Naive thymus-derived CD8-positive, alpha-beta T cell (primary cell): ENCODE measurements around the gene C1S. TPM values are rescaled to one million over a fixed set of nuclear protein-coding genes. Genes with fewer than 3 reads are reported as not detected.
"Not testable (repeated sequence)": the region's sequence is repeated elsewhere in the genome, so short reads cannot be mapped to it uniquely, and the experiment has no call there.

Source experiments
- ATAC-seq, 2 donors: fragments of 150-1000 bp; cut with Tn5 transposase in 1 of 2; sonication (Bioruptor Pico), chemical (Tn5 transposase) in 1 of 2; 1 replicate in 1 of 2; 2 replicates in 1 of 2; pipeline ENCODE4 v1.10.0; 2021; ENCODE audit warnings: mild to moderate bottlenecking in 2 of 2, moderate library complexity in 2 of 2
- POLR2A ChIA-PET: fragments of 350-600 bp; sonication (Branson Sonifier 250); formaldehyde crosslinking; loops from one replicate; lab custom pipeline; 2021; ENCODE audit warnings: antibody characterized with exemption; lab: Charles Lee
- DNase-seq, 10 donors: peaks; one replicate each; pipeline versions ENCODE4 v3.0.0 to v3.0.0-alpha.2; 2020 to 2022
- H3K27ac Mint-ChIP-seq, 10 donors: one replicate each; pipeline ENCODE4 v1.8.0; 2020 to 2022; ENCODE audit warnings: mild to moderate bottlenecking in 10 of 10, mixed read lengths in 10 of 10, moderate library complexity in 4 of 10, inconsistent platforms in 1 of 10
- H3K27me3 Mint-ChIP-seq, 5 donors: one replicate each; pipeline ENCODE4 v1.8.0; 2021 to 2022; ENCODE audit warnings: mixed read lengths in 5 of 5
- H3K36me3 Mint-ChIP-seq, 3 donors: one replicate each; pipeline ENCODE4 v1.8.0; 2020 to 2022; ENCODE audit warnings: mixed read lengths in 3 of 3, mild to moderate bottlenecking in 2 of 3, inconsistent platforms in 1 of 3
- H3K4me1 Mint-ChIP-seq, 4 donors: one replicate each; pipeline ENCODE4 v1.8.0; 2021 to 2022; ENCODE audit warnings: mixed read lengths in 4 of 4
- H3K4me3 Mint-ChIP-seq, 10 donors: one replicate each; pipeline ENCODE4 v1.8.0; 2020 to 2022; ENCODE audit warnings: mild to moderate bottlenecking in 10 of 10, mixed read lengths in 10 of 10, moderate library complexity in 6 of 10, inconsistent platforms in 1 of 10
- H3K9me3 Mint-ChIP-seq, 9 donors: one replicate each; pipeline ENCODE4 v1.8.0; 2020 to 2022; ENCODE audit warnings: mixed read lengths in 9 of 9, mild to moderate bottlenecking in 3 of 9, inconsistent platforms in 1 of 9, moderate library complexity in 1 of 9
- polyA plus RNA-seq, 3 donors: library from polyadenylated mRNA; unstranded; fragments of 300-500 nt; fragmentation: Illumina TruSeq; gene quantifications; one replicate each; pipeline ENCODE4 v1.2.3, GENCODE V29; 2021
- total RNA-seq, 8 experiments: library from RNA in 2 of 8; stranded (reverse) in 2 of 8; gene quantifications; one replicate each; pipeline ENCODE4 v1.2.3 and lab custom pipeline; 2021 to 2026

C1S gene
- total and polyA plus RNA-seq, 5 experiments from 2014 or later, result 0.15 to 3.3 (median 2.3) TPM; not detected in 2

DNA sequence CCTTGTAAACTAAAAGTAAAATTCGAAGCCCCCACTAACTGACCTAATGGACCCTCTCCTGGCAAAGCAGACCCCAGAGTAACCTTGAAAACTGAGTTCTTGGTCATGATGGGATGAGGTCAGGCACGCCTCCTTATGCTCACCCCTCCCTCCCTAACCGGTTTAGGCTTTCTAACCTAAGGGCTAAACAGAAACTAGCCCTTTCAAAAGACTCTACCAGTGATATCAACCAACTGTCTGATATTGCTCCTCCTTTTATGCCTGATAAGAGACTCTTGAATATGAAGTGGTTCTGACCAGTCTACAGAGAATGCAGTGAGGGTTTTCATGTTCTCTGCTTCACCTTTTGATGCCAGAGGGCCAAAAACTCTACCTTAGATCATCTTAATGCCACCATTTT lies 37.4 kb upstream of the C1S start:
- Mint-ChIP-seq H3K27me3 (no peaks in the 10 kb centered on the region), H3K4me3 (no peak overlapping the region)
- POLR2A ChIA-PET, result no interaction called here

DNA sequence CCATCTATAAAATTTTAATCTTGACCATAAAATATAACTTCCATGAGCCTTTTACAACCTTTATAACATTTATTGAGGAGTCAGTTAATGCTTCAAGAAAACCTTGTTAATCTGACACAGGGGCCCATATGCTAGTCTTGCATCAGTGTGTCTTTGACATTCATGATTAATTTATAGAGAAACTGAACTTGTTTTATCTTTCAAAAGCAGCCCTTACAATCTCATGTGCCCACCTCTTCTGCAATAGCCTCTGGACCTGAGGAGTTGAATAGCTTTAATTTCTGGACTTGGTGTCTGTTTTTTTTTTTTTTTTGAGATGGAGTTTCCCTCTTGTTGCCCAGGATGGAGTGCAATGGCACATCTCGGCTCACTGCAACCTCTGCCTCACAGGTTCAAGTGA lies 33.7 kb upstream of the C1S start:
- Mint-ChIP-seq H3K36me3 (no peaks in the 10 kb centered on the region), H3K4me1 (peaks cover 0 to 2% (median 0%) of the 10 kb centered on the region in 4 donors), H3K27me3 (peaks cover 0 to 2% (median 0%) of the 10 kb centered on the region in 5 donors), H3K4me3 (no peak overlapping the region), H3K9me3 (no peaks in the 10 kb centered on the region), H3K27ac (no peak overlapping the region)
- DNase-seq (no peak), ATAC-seq (no peak)
- POLR2A ChIA-PET, result no interaction called here

More for the DNA sequence above, 37.4 kb upstream of the C1S start:
- Mint-ChIP-seq H3K4me1 (peaks cover 0 to 6% (median 4%) of the 10 kb centered on the region in 4 donors), H3K36me3 (no peaks in the 10 kb centered on the region), H3K27ac (no peak overlapping the region), H3K9me3 (no peaks in the 10 kb centered on the region)
- ATAC-seq (no peak), DNase-seq (no peak)

DNA sequence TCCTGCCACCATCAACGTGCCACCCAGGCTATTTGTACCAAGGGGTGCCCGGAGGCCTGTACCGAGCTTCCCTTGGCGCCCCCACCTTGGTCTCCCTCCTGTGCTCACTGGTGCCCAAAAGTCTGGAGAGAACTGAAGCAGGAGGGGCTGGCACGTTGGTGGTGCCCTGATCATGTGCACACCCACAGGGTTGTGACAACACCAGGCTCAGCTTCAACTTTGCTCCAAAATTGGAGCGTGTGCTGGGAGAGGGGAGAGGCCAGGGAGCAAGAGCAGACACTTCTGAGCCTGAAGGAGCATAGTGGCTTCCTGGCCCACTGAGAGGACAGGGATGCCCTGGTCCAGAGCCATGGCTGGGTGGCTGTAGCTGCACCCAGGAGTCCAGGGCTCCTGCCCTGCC lies 29.2 kb upstream of the C1S start:
- Mint-ChIP-seq H3K36me3 (no peaks in the 10 kb centered on the region), H3K27ac (no peak overlapping the region), H3K4me3 (no peak overlapping the region), H3K9me3 (no peaks in the 10 kb centered on the region), H3K4me1 (no peaks in the 10 kb centered on the region), H3K27me3 (peaks cover 0 to 3% (median 0%) of the 10 kb centered on the region in 5 donors)
- POLR2A ChIA-PET, result interaction anchor here (0.6 kb wide), 1 partner anchor 34 kb away, joined by 3 read pairs; no protein-coding TSS in a partner anchor
- DNase-seq, result no peak
- ATAC-seq, result no peak

DNA sequence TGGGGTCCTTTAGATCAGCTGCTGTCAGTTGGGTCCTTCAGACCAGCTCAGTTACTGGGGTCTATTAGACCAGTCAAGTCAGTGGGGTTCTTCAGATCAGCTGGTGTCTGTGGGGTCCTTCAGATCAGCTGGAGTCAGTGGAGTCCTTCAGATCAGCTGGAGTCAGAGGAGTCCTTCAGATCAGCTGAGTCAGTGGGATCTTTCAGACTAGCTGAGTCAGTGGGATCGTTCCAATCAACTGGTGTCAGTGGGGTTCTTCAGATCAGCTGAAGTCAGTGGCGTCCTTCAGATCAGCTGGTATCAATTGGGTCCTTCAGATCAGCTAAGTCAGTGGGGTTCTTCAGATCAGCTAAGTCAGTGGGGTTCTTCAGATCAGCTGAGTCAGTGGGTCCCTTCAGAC lies 27.5 kb upstream of the C1S start:
- no peak for ATAC-seq
- H3K9me3 Mint-ChIP-seq, result no peaks in the 10 kb centered on the region
- peaks cover 0 to 2% (median 0%) of the 10 kb centered on the region in 4 donors for H3K4me1 Mint-ChIP-seq
- peaks cover 0 to 3% (median 0%) of the 10 kb centered on the region in 5 donors for H3K27me3 Mint-ChIP-seq
- no peaks in the 10 kb centered on the region for H3K36me3 Mint-ChIP-seq
- H3K4me3 Mint-ChIP-seq, result no peak overlapping the region
- DNase-seq, result no peak
- POLR2A ChIA-PET, result no interaction called here
- H3K27ac Mint-ChIP-seq, result no peak overlapping the region

DNA sequence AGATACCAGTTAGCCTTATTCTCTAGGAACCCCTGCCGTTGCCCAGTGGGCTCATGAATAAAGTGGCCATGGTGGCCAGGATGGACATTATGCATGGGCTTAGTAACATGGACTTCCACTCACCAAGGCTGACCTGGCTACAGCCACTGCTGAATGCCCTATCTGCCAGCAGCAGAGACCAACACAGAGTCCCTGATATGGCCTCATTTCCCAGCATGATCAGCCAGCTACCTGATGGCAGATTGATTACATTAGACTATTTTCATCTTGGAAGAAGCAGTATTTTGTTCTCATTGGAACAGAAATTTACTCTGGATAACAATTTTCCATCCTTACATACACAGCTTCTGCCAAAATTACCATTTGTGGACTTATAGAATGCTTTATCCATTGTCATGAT lies 26.1 kb upstream of the C1S start:
- Mint-ChIP-seq H3K27ac (no peak overlapping the region), H3K27me3 (peaks cover 0 to 3% (median 0%) of the 10 kb centered on the region in 5 donors), H3K36me3 (no peaks in the 10 kb centered on the region), H3K4me1 (peaks cover 0 to 2% (median 0%) of the 10 kb centered on the region in 4 donors), H3K9me3 (no peaks in the 10 kb centered on the region), H3K4me3 (no peak overlapping the region)
- DNase-seq (no peak), ATAC-seq (no peak)
- POLR2A ChIA-PET, result no interaction called here

DNA sequence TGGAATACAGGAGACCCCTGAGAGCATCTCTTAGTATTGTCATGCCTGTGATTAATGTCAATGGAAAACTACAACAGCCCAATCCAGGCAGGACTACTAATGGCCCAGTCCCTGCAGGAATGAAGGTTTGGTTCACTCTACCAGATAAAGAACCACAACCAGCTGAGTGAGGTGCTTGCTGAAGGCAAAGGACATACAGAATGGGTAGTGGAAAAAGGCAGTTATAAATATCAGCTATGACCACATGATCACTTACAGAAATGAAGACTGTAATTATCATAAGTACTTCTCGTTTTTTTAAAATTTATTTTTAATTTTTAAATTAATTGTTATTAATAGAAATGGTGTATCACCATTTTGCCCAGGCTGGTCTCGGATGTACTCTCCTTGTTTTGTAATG lies 25.1 kb upstream of the C1S start:
- Mint-ChIP-seq H3K4me1 (peaks cover 0 to 2% (median 0%) of the 10 kb centered on the region in 4 donors), H3K4me3 (no peak overlapping the region)
- POLR2A ChIA-PET, result no interaction called here

DNA sequence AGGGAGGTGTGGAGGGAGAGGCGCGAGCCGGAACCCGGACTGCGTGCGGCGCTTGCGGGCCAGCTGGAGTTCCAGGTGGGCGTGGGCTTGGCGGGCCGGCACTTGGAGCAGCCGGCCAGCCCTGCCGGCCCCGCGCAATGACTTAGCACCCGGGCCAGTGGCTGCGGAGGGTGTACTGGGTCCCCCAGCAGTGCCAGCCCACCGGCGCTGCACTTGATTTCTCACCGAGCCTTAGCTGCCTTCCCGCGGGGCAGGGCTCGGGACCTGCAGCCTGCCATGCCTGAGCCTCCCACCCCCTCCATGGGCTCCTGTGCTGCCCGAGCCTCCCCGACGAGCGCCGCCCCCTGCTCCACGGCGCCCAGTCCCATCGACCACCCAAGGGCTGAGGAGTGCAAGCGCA lies 23.1 kb upstream of the C1S start:
- H3K4me1 Mint-ChIP-seq, H3K4me3 Mint-ChIP-seq, H3K36me3 Mint-ChIP-seq, H3K27me3 Mint-ChIP-seq, POLR2A ChIA-PET, H3K9me3 Mint-ChIP-seq, ATAC-seq, H3K27ac Mint-ChIP-seq, DNase-seq: not testable (repeated sequence)

More for the DNA sequence above, 25.1 kb upstream of the C1S start:
- Mint-ChIP-seq H3K36me3 (no peaks in the 10 kb centered on the region), H3K9me3 (no peaks in the 10 kb centered on the region), H3K27me3 (peaks cover 0 to 3% (median 0%) of the 10 kb centered on the region in 5 donors), H3K27ac (no peak overlapping the region)
- ATAC-seq (no peak), DNase-seq (no peak)

DNA sequence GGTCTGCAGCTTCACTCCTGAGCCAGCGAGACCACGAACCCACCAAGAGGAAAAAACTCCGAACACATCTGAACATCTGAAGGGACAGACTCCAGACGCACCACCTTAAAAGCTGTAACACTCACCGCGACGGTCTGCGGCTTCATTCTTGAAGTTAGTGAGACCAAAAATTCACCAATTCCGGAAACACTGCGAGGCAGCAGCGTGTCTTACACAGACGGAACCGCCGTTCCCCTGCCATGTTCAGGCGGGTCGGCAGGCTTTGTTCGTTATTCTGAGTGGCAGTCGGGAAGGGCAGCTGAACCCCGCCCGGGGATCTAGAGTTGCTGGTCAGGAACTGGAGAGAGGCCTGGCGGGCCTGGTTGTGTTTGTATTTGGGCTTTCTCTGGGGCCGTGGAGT lies 21.9 kb upstream of the C1S start:
- Mint-ChIP-seq H3K4me3 (no peak overlapping the region), H3K9me3 (no peaks in the 10 kb centered on the region), H3K27me3 (no peaks in the 10 kb centered on the region), H3K36me3 (no peaks in the 10 kb centered on the region), H3K4me1 (peaks cover 0 to 2% (median under 1%) of the 10 kb centered on the region in 4 donors), H3K27ac (peak overlapping the region in 1 of 10 donors; percentile 6)
- POLR2A ChIA-PET, result interaction anchor here (0.6 kb wide), 1 partner anchor 44 kb away, joined by 3 read pairs; no protein-coding TSS in a partner anchor
- DNase-seq (no peak), ATAC-seq (no peak)

DNA sequence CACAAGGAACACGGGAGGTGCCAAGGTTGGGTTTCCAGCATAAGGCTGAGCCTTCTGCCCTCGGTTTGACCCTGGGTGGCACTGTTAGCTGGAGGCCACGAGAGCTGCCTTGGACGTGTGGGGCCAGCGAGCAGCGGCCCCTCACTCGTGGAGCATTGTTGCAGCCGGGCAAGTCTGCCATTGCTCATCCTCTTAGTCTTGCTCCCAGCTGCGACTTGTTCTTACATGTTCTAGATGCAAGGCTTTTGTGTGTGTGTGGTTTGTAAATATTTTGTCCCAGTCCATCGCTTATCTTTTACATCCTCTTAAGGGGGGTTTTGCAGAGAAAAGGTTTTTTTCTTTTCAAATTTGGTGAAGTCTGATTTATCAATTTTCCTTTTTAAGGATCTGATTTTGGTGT lies 21.1 kb upstream of the C1S start:
- Mint-ChIP-seq H3K4me1 (peaks cover 0 to 2% (median under 1%) of the 10 kb centered on the region in 4 donors), H3K27me3 (no peaks in the 10 kb centered on the region), H3K36me3 (no peaks in the 10 kb centered on the region), H3K9me3 (no peaks in the 10 kb centered on the region), H3K4me3 (no peak overlapping the region), H3K27ac (no peak overlapping the region)
- ATAC-seq, result no peak
- no peak for DNase-seq
- POLR2A ChIA-PET, result no interaction called here

DNA sequence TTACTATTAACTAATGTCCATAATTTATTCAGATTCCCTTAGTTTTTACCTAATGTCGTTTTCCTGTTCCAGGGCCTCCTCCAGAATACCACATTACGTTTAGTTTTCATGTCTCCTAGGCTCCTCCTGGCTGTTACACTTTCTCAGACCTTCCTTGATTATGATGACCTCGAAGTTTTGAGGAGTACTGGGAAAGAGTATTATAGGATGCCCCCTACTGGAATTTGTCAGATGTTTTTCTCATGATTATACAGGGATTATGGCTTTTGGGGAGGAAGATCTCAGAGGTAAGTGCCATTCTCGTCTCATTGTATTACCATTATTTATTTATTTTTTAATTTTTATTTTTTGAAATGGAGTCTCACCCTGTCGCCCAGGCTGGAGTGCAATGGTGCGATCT lies 17.7 kb upstream of the C1S start:
- Mint-ChIP-seq H3K27ac (peak overlapping the region in 1 of 10 donors; percentile 35), H3K36me3 (no peaks in the 10 kb centered on the region), H3K4me1 (peaks cover 4 to 11% (median 10%) of the 10 kb centered on the region in 4 donors), H3K27me3 (no peaks in the 10 kb centered on the region), H3K9me3 (no peaks in the 10 kb centered on the region), H3K4me3 (no peak overlapping the region)
- POLR2A ChIA-PET, result no interaction called here
- no peak for ATAC-seq
- peak in 2 of 10 donors; percentile 6 for DNase-seq

DNA sequence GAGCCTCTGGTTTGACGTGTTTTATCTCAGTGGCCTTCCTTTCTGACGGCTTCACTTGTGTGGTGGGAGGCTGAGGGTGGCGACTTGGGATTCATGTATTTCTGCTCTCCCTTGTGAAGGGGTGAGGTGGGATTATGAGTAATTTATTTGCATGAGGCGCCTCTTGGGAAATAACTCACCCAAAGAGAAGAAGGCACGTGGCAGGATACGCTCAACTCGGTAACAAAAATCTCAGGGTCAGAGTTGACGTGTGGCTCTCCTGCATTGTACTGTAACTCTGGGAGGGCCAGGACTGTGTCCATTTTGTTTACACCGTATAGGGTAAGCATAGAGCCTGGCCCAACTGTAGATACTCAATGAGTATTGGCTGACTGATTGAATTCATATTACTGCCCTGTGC lies 14.6 kb upstream of the C1S start:
- no peak overlapping the region for H3K4me3 Mint-ChIP-seq
- no peaks in the 10 kb centered on the region for H3K27me3 Mint-ChIP-seq
- POLR2A ChIA-PET, result no interaction called here
- ATAC-seq (no peak), DNase-seq (no peak)
- H3K27ac Mint-ChIP-seq, result no peak overlapping the region
- H3K4me1 Mint-ChIP-seq, result peaks cover 4 to 14% (median 10%) of the 10 kb centered on the region in 4 donors
- no peaks in the 10 kb centered on the region for H3K9me3 Mint-ChIP-seq
- H3K36me3 Mint-ChIP-seq, result no peaks in the 10 kb centered on the region

DNA sequence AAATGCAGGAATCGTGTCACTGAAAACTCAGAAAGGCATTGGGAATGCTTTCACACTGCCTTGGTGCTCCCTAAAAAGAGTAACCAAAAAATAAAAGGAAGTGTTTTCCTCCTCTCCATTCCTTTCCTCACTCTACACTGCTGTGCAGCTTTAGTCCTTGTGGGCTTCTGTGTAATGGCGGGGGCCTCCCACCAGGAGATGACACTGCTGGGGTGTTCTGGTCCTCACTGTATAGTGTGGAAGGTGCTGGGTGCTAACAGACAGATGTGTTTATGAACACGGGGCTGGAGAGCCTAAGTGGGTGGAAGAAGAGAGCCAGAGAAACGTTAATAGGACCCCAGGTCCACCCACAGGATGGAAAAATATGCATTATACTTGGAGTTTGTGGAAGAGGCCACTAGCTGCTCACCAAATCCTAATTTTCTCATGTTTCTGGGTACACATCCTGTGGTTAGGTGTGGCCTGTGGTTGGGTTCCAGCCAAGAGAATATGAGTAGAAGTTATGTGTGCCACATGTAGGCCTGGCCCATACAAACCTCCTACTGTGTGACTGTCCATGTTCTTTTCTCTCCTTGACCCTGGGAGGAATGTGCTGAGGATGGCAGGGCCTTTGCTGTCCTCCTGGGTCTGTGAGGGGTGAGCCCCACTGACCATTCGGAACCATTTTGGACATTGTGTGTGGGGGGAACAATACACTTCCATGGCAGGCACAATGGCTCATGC lies 14.0 kb upstream of the C1S start:
- Mint-ChIP-seq H3K36me3 (no peaks in the 10 kb centered on the region), H3K4me1 (peaks cover 4 to 14% (median 10%) of the 10 kb centered on the region in 4 donors), H3K27ac (peak overlapping the region in 2 of 10 donors; percentile 18 to 50), H3K9me3 (no peaks in the 10 kb centered on the region), H3K4me3 (no peak overlapping the region), H3K27me3 (peaks cover 0 to 2% (median 0%) of the 10 kb centered on the region in 5 donors)
- POLR2A ChIA-PET, result no interaction called here
- no peak for ATAC-seq
- no peak for DNase-seq

DNA sequence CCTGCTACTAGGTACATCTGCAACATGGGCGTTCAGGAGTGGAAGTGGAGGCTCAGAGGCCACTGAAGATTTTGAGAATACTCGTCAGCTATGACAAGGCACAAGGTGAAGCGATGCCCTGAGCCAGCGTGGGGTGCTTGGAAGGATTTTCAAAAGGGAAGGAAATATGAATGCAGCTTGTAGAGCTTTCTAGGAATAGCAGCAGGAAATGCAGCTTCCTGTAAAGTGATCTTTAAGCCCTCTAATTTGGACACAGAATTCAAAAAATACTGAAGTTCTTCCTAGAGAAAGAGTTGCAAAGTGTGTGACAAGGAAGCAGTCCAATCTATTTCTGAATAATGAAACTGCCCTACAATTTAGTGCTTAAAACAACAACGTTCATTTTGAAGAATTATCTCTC lies 13.2 kb upstream of the C1S start:
- Mint-ChIP-seq H3K27me3 (peaks cover 0 to 5% (median 0%) of the 10 kb centered on the region in 5 donors), H3K36me3 (no peaks in the 10 kb centered on the region), H3K27ac (peak overlapping the region in 3 of 10 donors; percentile 18 to 62 (median 30)), H3K4me1 (peaks cover 4 to 14% (median 10%) of the 10 kb centered on the region in 4 donors), H3K9me3 (no peaks in the 10 kb centered on the region), H3K4me3 (peak overlapping the region in 1 of 10 donors; percentile 9)
- POLR2A ChIA-PET, result no interaction called here
- no peak for ATAC-seq
- DNase-seq, result no peak
